K562 (cell line): Measurements from ENCODE around the gene ZNF691. TPM values are rescaled to one million over a fixed set of nuclear protein-coding genes. Genes with fewer than 3 reads are reported as not detected.

Experiments
- ARID3B ChIP-seq: fragments of 250-450 bp; sonication (Bioruptor Pico); IDR thresholded peaks from 2 replicates; pipeline ENCODE4 v1.4.0; 2020; ENCODE audit warnings: borderline replicate concordance
- CEBPB ChIP-seq: fragments of 450-650 bp; IDR thresholded peaks from 2 replicates; pipeline ENCODE4 v1.6.1; 2016; ENCODE audit warnings: missing genetic modification characterization, missing compliant biosample characterization
- CHD2 ChIP-seq: IDR thresholded peaks from 2 replicates; pipeline ENCODE4 v1.6.1; 2011; ENCODE audit warnings: low read depth, low read length
- ESRRA ChIP-seq: fragments of 450-650 bp; IDR thresholded peaks from 2 replicates; pipeline ENCODE4 v1.6.1; 2014; ENCODE audit warnings: low read depth, mild to moderate bottlenecking, moderate library complexity, borderline replicate concordance
- FOXJ3 ChIP-seq: sonication (generic); formaldehyde crosslinking; IDR thresholded peaks from 2 replicates; pipeline ENCODE4 v1.4.0; 2020; ENCODE audit warnings: mild to moderate bottlenecking, missing genetic modification reagents
- GTF2A2 ChIP-seq: IDR thresholded peaks from 2 replicates; pipeline ENCODE4 v1.6.1; 2016; ENCODE audit warnings: mild to moderate bottlenecking, missing genetic modification characterization, missing compliant biosample characterization
- KDM5B ChIP-seq: fragments of 200-600 bp; sonication (generic); IDR thresholded peaks from 2 replicates; pipeline ENCODE4 v1.6.1; 2012; ENCODE audit warnings: low read depth, mild to moderate bottlenecking, moderate library complexity, low read length, control low read depth, inconsistent platforms; ENCODE audit not compliant: insufficient replicate concordance
- MCM5 ChIP-seq: fragments of 450-650 bp; IDR thresholded peaks from 2 replicates; pipeline ENCODE4 v1.6.1; 2016; ENCODE audit warnings: low read depth
- MEF2A ChIP-seq: IDR thresholded peaks from 2 replicates; pipeline ENCODE4 v1.6.1; 2011; ENCODE audit warnings: low read depth, mild to moderate bottlenecking, low read length, moderate library complexity; ENCODE audit not compliant: control insufficient read depth
- NR2C2 ChIP-seq, 2 experiments: fragments of 200-800 bp in 1 of 2; sonication (Bioruptor generic) in 1 of 2; sonication (generic) in 1 of 2; formaldehyde crosslinking in 1 of 2; IDR thresholded peaks; 2 replicates each; pipeline versions ENCODE4 v1.6.1 to v1.8.0; 2016 to 2022; ENCODE audit warnings: mild to moderate bottlenecking in 1 of 2, missing compliant biosample characterization in 1 of 2, missing genetic modification characterization in 1 of 2, missing genetic modification reagents in 1 of 2
- POLR2B ChIP-seq: fragments of 450-650 bp; IDR thresholded peaks from 2 replicates; pipeline ENCODE4 v1.6.1; 2018; ENCODE audit warnings: low read depth; ENCODE audit not compliant: partially characterized antibody
- PTRF ChIP-seq: fragments of 450-650 bp; IDR thresholded peaks from 2 replicates; pipeline ENCODE4 v1.6.1; 2016; ENCODE audit warnings: mild to moderate bottlenecking, missing genetic modification characterization, missing compliant biosample characterization
- PTTG1 ChIP-seq: fragments of 450-650 bp; IDR thresholded peaks from 2 replicates; pipeline ENCODE4 v1.6.1; 2016; ENCODE audit warnings: low read depth, mild to moderate bottlenecking, missing genetic modification characterization, missing compliant biosample characterization
- SFPQ ChIP-seq: fragments of 200-400 bp; formaldehyde crosslinking; IDR thresholded peaks from 2 replicates; pipeline ENCODE4 v1.6.1; 2017; ENCODE audit warnings: mild to moderate bottlenecking, low read depth, low read length, moderate library complexity
- SREBF2 ChIP-seq: sonication (generic); formaldehyde crosslinking; IDR thresholded peaks from 2 replicates; pipeline ENCODE4 v1.4.0; 2020; ENCODE audit warnings: mild to moderate bottlenecking, missing genetic modification reagents
- TCF3 ChIP-seq: sonication (generic); formaldehyde crosslinking; IDR thresholded peaks from 2 replicates; pipeline ENCODE4 v1.4.0; 2020; ENCODE audit warnings: mild to moderate bottlenecking, missing genetic modification reagents
- TEAD1 ChIP-seq, 2 experiments: fragments of 450-650 bp in 1 of 2; sonication (generic) in 1 of 2; formaldehyde crosslinking; IDR thresholded peaks; 2 replicates each; pipeline versions ENCODE4 v1.4.0 to v1.8.0; 2020 to 2022; ENCODE audit warnings: mild to moderate bottlenecking in 2 of 2, missing genetic modification reagents in 1 of 2
- TOE1 ChIP-seq, 2 experiments: fragments of 450-650 bp in 1 of 2; sonication (generic) in 1 of 2; formaldehyde crosslinking in 1 of 2; IDR thresholded peaks; 2 replicates each; pipeline versions ENCODE4 v1.7.1 to v1.8.0; 2016 to 2022; ENCODE audit warnings: borderline replicate concordance in 2 of 2, mild to moderate bottlenecking in 2 of 2, antibody characterized with exemption in 1 of 2, inconsistent platforms in 1 of 2, low read depth in 1 of 2, missing genetic modification reagents in 1 of 2, moderate library complexity in 1 of 2
- ZNF583 ChIP-seq: fragments of 250-450 bp; sonication (Bioruptor Pico); IDR thresholded peaks from 2 replicates; pipeline ENCODE4 v1.4.0; 2020
- ZNF764 ChIP-seq: fragments of 250-450 bp; sonication (Bioruptor Pico); IDR thresholded peaks from 2 replicates; pipeline ENCODE4 v1.4.0; 2020; ENCODE audit warnings: low read depth, mild to moderate bottlenecking, moderate library complexity
- ZNF785 ChIP-seq: fragments of 250-450 bp; sonication (Bioruptor Pico); IDR thresholded peaks from 2 replicates; pipeline ENCODE4 v1.4.0; 2020; ENCODE audit warnings: mild to moderate bottlenecking
- polyA plus RNA-seq, 8 experiments: library from polyadenylated mRNA; depleted of rRNA in 4 of 8; stranded (reverse) in 5 of 8; unstranded in 3 of 8; fragments of >200 nt; fragmentation: Nextera tagmentation in 2 of 8; fragmentation: Illumina TruSeq in 1 of 8; extraction: Ambion mirVana in 2 of 8; extraction: Trizol in 1 of 8; gene quantifications; 2 replicates each; pipeline versions ENCODE4 v1.2.1 to v1.2.3, GENCODE V29; 2011 to 2014; ENCODE audit warnings: inconsistent platforms in 1 of 8, missing spikeins in 1 of 8
- total RNA-seq, 7 experiments: library from RNA; depleted of rRNA in 6 of 7; stranded (reverse); fragments of >200 nt in 6 of 7; fragmentation: Illumina TruSeq in 2 of 7; extraction: Trizol in 2 of 7; gene quantifications; 2 replicates each; pipeline versions ENCODE4 v1.2.1 to v1.2.3, GENCODE V29; 2011 to 2021; ENCODE audit warnings: low replicate concordance in 1 of 7

The ZNF691 gene
- total and polyA plus RNA-seq, 9 of the 15 experiments (the other 6 are each of a cell fraction or from before 2014, with no cell fraction given) = 10.7 to 30.4 (median 14.8) TPM

- no peak for TF ChIP-seq SFPQ
- 0 out of 2 replicates have a peak, but pooled peaks have one; percentile 33 for TF ChIP-seq SREBF2 (CRISPR knock-in tag)
- peak; percentile 70; the same call in 1 of the 2 replicates for TF ChIP-seq ZNF583 (CRISPR knock-in tag)
- TF ChIP-seq POLR2B = peak; percentile 69
- peak; percentile 6; the same call in 1 of the 2 replicates for TF ChIP-seq ESRRA
- peak; percentile 65 for TF ChIP-seq CHD2
- TF ChIP-seq CEBPB (tag) = no peak
- TF ChIP-seq GTF2A2 = 0 out of 2 replicates have a peak, but pooled peaks have one; percentile 55
- TF ChIP-seq ZNF764 = no peak
- TF ChIP-seq TCF3 = no peak
- TF ChIP-seq PTRF = no peak
- TF ChIP-seq KDM5B = peak; percentile 83
- no peak for TF ChIP-seq NR2C2 (CRISPR knock-in tag; IDR thresholded peaks at IDR 0.05)
- TF ChIP-seq NR2C2 (tag; IDR thresholded peaks at IDR 0.05) = peak; percentile 74; the same call in 1 of the 2 replicates
- no peak for TF ChIP-seq TEAD1 (CRISPR knock-in tag; IDR thresholded peaks at IDR 0.05)
- 0 out of 2 replicates have a peak, but pooled peaks have one; percentile 51 for TF ChIP-seq TOE1 (IDR thresholded peaks at IDR 0.05; ENCODE audit: borderline replicate concordance)
- no peak for TF ChIP-seq TOE1 (CRISPR knock-in tag; IDR thresholded peaks at IDR 0.05; ENCODE audit: borderline replicate concordance, low read depth)
- no peak for TF ChIP-seq ARID3B (CRISPR knock-in tag)
- TF ChIP-seq ZNF785 (CRISPR knock-in tag) = no peak
- no peak for TF ChIP-seq PTTG1 (tag)
- no peak for TF ChIP-seq MCM5
- TF ChIP-seq FOXJ3 (CRISPR knock-in tag) = no peak
- no peak for TF ChIP-seq MEF2A
Observed at GRCh38 chr1:42816585-42817439, 29.6 kb upstream of the ZNF691 start, which contains the start of the genes ERMAP and SVBP (continued).
